H1 (cell line): ENCODE measurements around the gene NCAPG2. TPM values are rescaled to one million over a fixed set of nuclear protein-coding genes. Genes with fewer than 3 reads are reported as not detected.

Experiments used
- CTCF ChIA-PET: fragments of 300-600 bp; sonication (Branson Sonifier 250); formaldehyde crosslinking; loops from one replicate; lab custom pipeline; 2021; ENCODE audit not compliant: partially characterized antibody; lab: Charles Lee
- POLR2A ChIA-PET: fragments of 300-600 bp; sonication (Branson Sonifier 250); formaldehyde crosslinking; loops from one replicate; lab custom pipeline; 2021; ENCODE audit warnings: inconsistent platforms; ENCODE audit not compliant: partially characterized antibody; lab: Charles Lee
- DNase-seq, 2 experiments: peaks; one replicate each; pipeline versions ENCODE4 v3.0.0 to v3.0.0-alpha.2; 2010 to 2022; ENCODE audit warnings: low spot score in 2 of 2, low read depth in 1 of 2, mixed read lengths in 1 of 2
- FAIRE-seq: peaks from 2 replicates; lab custom pipeline; 2011; peaks lifted over from hg19 to GRCh38; lab: Jason Lieb, UNC
- H2AFZ ChIP-seq: 2 replicates; pipeline ENCODE4 v1.8.1; 2012; ENCODE audit warnings: low read length, inconsistent platforms
- H2AK5ac ChIP-seq: 2 replicates; pipeline ENCODE4 v1.6.1; 2013; ENCODE audit warnings: low read depth, low read length
- H2BK120ac ChIP-seq: replicated peaks from 2 replicates; pipeline ENCODE3; 2013; ENCODE audit warnings: low read depth, low read length, inconsistent platforms
- H2BK12ac ChIP-seq: 2 replicates; pipeline ENCODE4 v1.6.1; 2013; ENCODE audit warnings: low read depth, low read length
- H2BK15ac ChIP-seq: 2 replicates; pipeline ENCODE4 v1.6.1; 2013; ENCODE audit warnings: low read length
- H2BK20ac ChIP-seq: 2 replicates; pipeline ENCODE4 v1.6.1; 2013; ENCODE audit warnings: low read length
- H2BK5ac ChIP-seq: 2 replicates; pipeline ENCODE4 v1.6.1; 2013; ENCODE audit warnings: low read depth, low read length
- H3K14ac ChIP-seq: 2 replicates; pipeline ENCODE4 v1.6.1; 2013; ENCODE audit warnings: inconsistent platforms; ENCODE audit not compliant: insufficient read length
- H3K18ac ChIP-seq: 2 replicates; pipeline ENCODE4 v1.6.1; 2013; ENCODE audit warnings: low read length; ENCODE audit errors: extremely low read depth
- H3K23ac ChIP-seq: 2 replicates; pipeline ENCODE4 v1.6.1; 2013; ENCODE audit warnings: inconsistent platforms; ENCODE audit not compliant: insufficient read length
- H3K23me2 ChIP-seq: 2 replicates; pipeline ENCODE4 v1.6.1; 2013; ENCODE audit warnings: low read depth, low read length
- H3K27ac ChIP-seq: 2 replicates; pipeline ENCODE4 v1.6.1; 2011; ENCODE audit warnings: low read depth, low read length, inconsistent platforms
- H3K27me3 ChIP-seq, 4 experiments: replicated peaks in 1 of 4; 1 replicate in 1 of 4; 2 replicates in 3 of 4; pipeline versions ENCODE4 v1.6.1 to v1.8.1; 2011 to 2013; ENCODE audit warnings: low read length in 3 of 4, mild to moderate bottlenecking in 3 of 4, inconsistent platforms in 2 of 4, mixed read lengths in 2 of 4, moderate library complexity in 1 of 4; ENCODE audit not compliant: control insufficient read depth in 3 of 4, insufficient read depth in 3 of 4; ENCODE audit errors: extremely low read depth in 1 of 4
- H3K36me3 ChIP-seq, 4 experiments: 2 replicates each; pipeline versions ENCODE4 v1.6.1 to v1.8.1; 2011 to 2013; ENCODE audit warnings: mild to moderate bottlenecking in 4 of 4, low read length in 3 of 4, moderate library complexity in 2 of 4, control low read depth in 1 of 4, inconsistent platforms in 1 of 4; ENCODE audit not compliant: insufficient read depth in 4 of 4, control insufficient read depth in 2 of 4
- H3K4ac ChIP-seq: replicated peaks from 2 replicates; pipeline ENCODE3; 2013; ENCODE audit warnings: low read length, low read depth, mixed read lengths, inconsistent platforms; ENCODE audit not compliant: insufficient read length
- H3K4me1 ChIP-seq, 4 experiments: replicated peaks in 1 of 4; 1 replicate in 1 of 4; 2 replicates in 3 of 4; pipeline versions ENCODE4 v1.6.1 to v1.8.1; 2011 to 2013; ENCODE audit warnings: low read length in 3 of 4, inconsistent platforms in 2 of 4, mixed read lengths in 1 of 4; ENCODE audit not compliant: insufficient read depth in 4 of 4, control insufficient read depth in 3 of 4
- H3K4me2 ChIP-seq, 2 experiments: 2 replicates each; pipeline versions ENCODE4 v1.6.1 to v1.8.1; 2011 to 2013; ENCODE audit warnings: low read depth in 2 of 2, low read length in 2 of 2, control low read depth in 1 of 2, inconsistent platforms in 1 of 2, mild to moderate bottlenecking in 1 of 2; ENCODE audit not compliant: insufficient read depth in 1 of 2
- H3K4me3 ChIP-seq, 4 experiments: fragments of 200-600, 300-600 bp in 1 of 4; sonication (generic), shearing (Covaris generic), sonication (Bioruptor Twin) in 1 of 4; 2 replicates each; pipeline versions ENCODE4 v1.5.1 to v1.8.1; 2011 to 2016; ENCODE audit warnings: low read length in 4 of 4, low read depth in 3 of 4, control low read depth in 2 of 4, inconsistent platforms in 2 of 4, mild to moderate bottlenecking in 2 of 4, mixed read lengths in 1 of 4, moderate library complexity in 1 of 4; ENCODE audit not compliant: insufficient read depth in 2 of 4; ENCODE audit errors: extremely low read depth in 1 of 4
- H3K56ac ChIP-seq: replicated peaks from 2 replicates; pipeline ENCODE3; 2013; ENCODE audit warnings: low read depth, mild to moderate bottlenecking, mixed read lengths, low read length, inconsistent platforms; ENCODE audit not compliant: insufficient read length
- H3K79me1 ChIP-seq: 2 replicates; pipeline ENCODE4 v1.6.1; 2013; ENCODE audit warnings: low read depth, low read length, control low read depth
- H3K79me2 ChIP-seq, 2 experiments: 2 replicates each; pipeline versions ENCODE4 v1.6.1 to v1.8.1; 2012 to 2013; ENCODE audit warnings: low read length in 2 of 2, mild to moderate bottlenecking in 2 of 2, inconsistent platforms in 1 of 2; ENCODE audit not compliant: insufficient read depth in 2 of 2, control insufficient read depth in 1 of 2
- H3K9ac ChIP-seq, 4 experiments: replicated peaks in 1 of 4; 1 replicate in 1 of 4; 2 replicates in 3 of 4; pipeline versions ENCODE4 v1.6.1 to v1.8.1; 2011 to 2013; ENCODE audit warnings: low read depth in 3 of 4, low read length in 3 of 4, control low read depth in 2 of 4, mild to moderate bottlenecking in 2 of 4, moderate library complexity in 2 of 4, inconsistent platforms in 1 of 4; ENCODE audit errors: extremely low read depth in 1 of 4
- H3K9me3 ChIP-seq, 2 experiments: 2 replicates each; pipeline versions ENCODE4 v1.6.1 to v1.8.1; 2012 to 2013; ENCODE audit warnings: mild to moderate bottlenecking in 2 of 2, moderate library complexity in 2 of 2, control low read depth in 1 of 2, inconsistent platforms in 1 of 2, low read depth in 1 of 2, low read length in 1 of 2, mixed read lengths in 1 of 2; ENCODE audit not compliant: insufficient read depth in 2 of 2
- H4K20me1 ChIP-seq, 2 experiments: replicated peaks in 1 of 2; 2 replicates each; pipeline versions ENCODE3 to v1.8.1; 2011 to 2013; ENCODE audit warnings: inconsistent platforms in 2 of 2, low read length in 2 of 2, mild to moderate bottlenecking in 1 of 2; ENCODE audit not compliant: insufficient read depth in 2 of 2, control insufficient read depth in 1 of 2
- H4K5ac ChIP-seq: 2 replicates; pipeline ENCODE4 v1.6.1; 2013; ENCODE audit warnings: low read length, low read depth, mixed read lengths, inconsistent platforms; ENCODE audit not compliant: insufficient read length
- H4K8ac ChIP-seq: 2 replicates; pipeline ENCODE4 v1.8.0; 2013; ENCODE audit warnings: mild to moderate bottlenecking, moderate library complexity, low read length, inconsistent platforms; ENCODE audit not compliant: insufficient read depth; ENCODE audit errors: extremely low read depth
- H4K91ac ChIP-seq: replicated peaks from 2 replicates; pipeline ENCODE3; 2013; ENCODE audit warnings: low read length, mixed read lengths, inconsistent platforms; ENCODE audit not compliant: insufficient read length
- BCL11A ChIP-seq, 2 experiments: IDR thresholded peaks; one replicate each; pipeline ENCODE4 v1.6.1; 2011; ENCODE audit warnings: low read depth in 2 of 2, low read length in 2 of 2, mild to moderate bottlenecking in 2 of 2
- BRCA1 ChIP-seq: IDR thresholded peaks from 2 replicates; pipeline ENCODE4 v1.6.1; 2012; ENCODE audit warnings: low read depth, low read length, improper control_type of control experiment
- CTBP2 ChIP-seq: IDR thresholded peaks from 2 replicates; pipeline ENCODE4 v1.7.0; 2011; ENCODE audit warnings: borderline replicate concordance, mild to moderate bottlenecking, moderate library complexity, mixed read lengths, low read length; ENCODE audit not compliant: insufficient read depth, insufficient read length
- CTCF ChIP-seq, 3 experiments: IDR thresholded peaks; 1 replicate in 2 of 3; 2 replicates in 1 of 3; pipeline versions ENCODE4 v1.5.1 to v1.6.1; 2011; ENCODE audit warnings: low read length in 3 of 3, mild to moderate bottlenecking in 3 of 3, inconsistent platforms in 2 of 3, low read depth in 1 of 3, moderate library complexity in 1 of 3; ENCODE audit not compliant: insufficient read depth in 1 of 3; ENCODE audit errors: control extremely low read depth in 1 of 3
- EZH2 ChIP-seq: fragments of 200-600 bp; sonication (generic); IDR thresholded peaks from 2 replicates; pipeline ENCODE4 v1.7.1; 2012; ENCODE audit warnings: low read depth, mild to moderate bottlenecking, moderate library complexity, low read length, inconsistent platforms; ENCODE audit not compliant: severe bottlenecking
- HDAC2 ChIP-seq, 2 experiments: fragments of 300-600 bp in 1 of 2; sonication (generic) in 1 of 2; IDR thresholded peaks; 2 replicates each; pipeline ENCODE4 v1.6.1; 2011 to 2012; ENCODE audit warnings: low read depth in 2 of 2, low read length in 2 of 2, mild to moderate bottlenecking in 2 of 2, moderate library complexity in 2 of 2, borderline replicate concordance in 1 of 2, inconsistent platforms in 1 of 2
- HDAC6 ChIP-seq: IDR thresholded peaks from one replicate; pipeline ENCODE4 v1.7.1; 2012; ENCODE audit warnings: low read depth, mild to moderate bottlenecking, inconsistent platforms, low read length, moderate library complexity
- MAX ChIP-seq: IDR thresholded peaks from 2 replicates; pipeline ENCODE4 v1.6.1; 2012; ENCODE audit warnings: inconsistent platforms
- SIN3A ChIP-seq, 2 experiments: IDR thresholded peaks in 1 of 2; conservative IDR thresholded peaks in 1 of 2; 2 replicates each; pipeline ENCODE4 v1.6.1; 2011 to 2012; ENCODE audit warnings: low read length in 2 of 2, improper control_type of control experiment in 1 of 2, low read depth in 1 of 2, mild to moderate bottlenecking in 1 of 2
- SRF ChIP-seq: IDR thresholded peaks from 2 replicates; pipeline ENCODE4 v1.6.1; 2011; ENCODE audit warnings: mild to moderate bottlenecking, low read depth, low read length, moderate library complexity
- WGBS, 2 experiments: shearing (Covaris generic) in 1 of 2; methylation state at CpG; one replicate each; pipeline versions ENCODE4 v1.1.6 to v1.1.7; 2013 to 2015; ENCODE audit warnings: low lambda C conversion rate in 2 of 2, mixed read lengths in 2 of 2, inconsistent platforms in 1 of 2, low coverage in 1 of 2, missing lambda C conversion rate in 1 of 2; ENCODE audit not compliant: insufficient replicate concordance in 2 of 2, insufficient coverage in 1 of 2, insufficient read length in 1 of 2; ENCODE audit errors: extremely low coverage in 1 of 2, missing lambda C conversion rate in 1 of 2; 5-methylcytosine and 5-hydroxymethylcytosine counted together
- polyA plus RNA-seq, 7 experiments: library from polyadenylated mRNA; depleted of rRNA in 3 of 7; stranded (reverse) in 5 of 7; unstranded in 2 of 7; fragments of >200 nt in 5 of 7; fragments of 200-250 nt in 2 of 7; gene quantifications; 1 replicate in 5 of 7; 2 replicates in 1 of 7; 4 replicates in 1 of 7; pipeline versions ENCODE4 v1.2.1 to v1.2.3, GENCODE V29; 2011 to 2013; ENCODE audit warnings: missing spikeins in 2 of 7, mixed read lengths in 2 of 7
- total RNA-seq: library from RNA; stranded (reverse); fragmentation: NEBNext Ultra II Directional; extraction: Animal tissue kit (Norgen Biotek cat#: 25700); gene quantifications from 2 replicates; pipeline ENCODE4 v1.2.1, GENCODE V29; 2021

The NCAPG2 gene
- total and polyA plus RNA-seq, 2 of the 8 experiments (the other 6 are each of a cell fraction or from before 2014, with no cell fraction given) = 49.9 to 119 TPM

- Histone ChIP-seq H3K23me2 (peaks cover 17% of the 10 kb centered on the region; the same call in 1 of the 2 replicates), H3K14ac (no peak overlapping the region), H2AFZ (no peak overlapping the region), H3K4me2 (no peak overlapping the region), H3K18ac (no peak overlapping the region), H3K23ac (no peak overlapping the region), H3K4ac (no peak overlapping the region), H3K27ac (no peak overlapping the region), H3K79me1 (no peaks in the 10 kb centered on the region), H2BK5ac (no peak overlapping the region), H3K27me3 (peaks cover 34 to 69% (median 61%) of the 10 kb centered on the region in 4 experiments), H3K9me3 (peaks cover 7 to 10% of the 10 kb centered on the region in 2 experiments; a peak in 3 of 4 replicates), H3K36me3 (peaks cover 0 to 2% (median 0%) of the 10 kb centered on the region in 4 experiments; a peak in 1 of 8 replicates), H2BK15ac (no peak overlapping the region), H2BK12ac (no peak overlapping the region), H4K91ac (no peak overlapping the region), H2BK20ac (no peak overlapping the region), H2AK5ac (no peak overlapping the region), H3K9ac (no peak overlapping the region), H4K5ac (no peak overlapping the region), H3K4me1 (peaks cover 0 to 8% (median 5%) of the 10 kb centered on the region in 4 experiments; a peak in 5 of 7 replicates), H2BK120ac (no peak overlapping the region), H3K79me2 (no peaks in the 10 kb centered on the region), H3K4me3 (no peak overlapping the region), H4K8ac (no peak overlapping the region), H3K56ac (no peak overlapping the region), H4K20me1 (peaks cover 6 to 8% of the 10 kb centered on the region in 2 experiments)
- FAIRE-seq (no peak), DNase-seq (no peak)
- WGBS, 2 experiments = 87% methylated on average over 12 of the region's 12 CpGs; no CpG with 5 or more reads in 1 of the 2 experiments
- ChIA-PET CTCF (interaction anchor here (1.0 kb wide), 1 partner anchor 19 kb away, joined by 3 read pairs; no protein-coding TSS in a partner anchor), POLR2A (no interaction called here)
- TF ChIP-seq SRF (no peak), CTCF (IDR thresholded peaks at IDR 0.05; ENCODE audit: control extremely low read depth in 1 of 3, insufficient read depth in 1 of 3, low read depth in 1 of 3, low read length in 3 of 3) (no peak), HDAC6 (no peak), MAX (no peak), HDAC2 (IDR thresholded peaks at IDR 0.05; ENCODE audit: borderline replicate concordance in 1 of 2, low read depth in 2 of 2, low read length in 2 of 2) (no peak), EZH2 (no peak), BRCA1 (no peak), CTBP2 (no peak), BCL11A (IDR thresholded peaks at IDR 0.05; ENCODE audit: low read depth in 2 of 2, low read length in 2 of 2) (no peak), SIN3A (conservative IDR thresholded peaks at IDR 0.05 in 1 of 2, IDR thresholded peaks at IDR 0.05 in 1 of 2; ENCODE audit: low read depth in 1 of 2, low read length in 2 of 2) (no peak)
These were observed 114.4 kb downstream of the NCAPG2 start for GRCh38 chr7:158590181-158590530.
